KOPT-K1 (cell line): Measurements from ENCODE around the gene SNRK.

ENCODE experiments used
- H3K27ac ChIP-seq: fragments of 200-600 bp; sonication (generic); 2 replicates; pipeline ENCODE4 v1.5.1; 2016; ENCODE audit warnings: antibody characterized with exemption, mild to moderate bottlenecking, low read depth, low read length; ENCODE audit not compliant: poor library complexity, severe bottlenecking
- H3K36me3 ChIP-seq: fragments of 200-600 bp; sonication (generic); 2 replicates; pipeline ENCODE4 v1.5.1; 2017; ENCODE audit warnings: antibody characterized with exemption, mild to moderate bottlenecking, low read length, moderate library complexity; ENCODE audit not compliant: insufficient read depth
- H3K9me3 ChIP-seq: fragments of 200-600 bp; sonication (generic); 2 replicates; pipeline ENCODE4 v1.5.1; 2017; ENCODE audit warnings: antibody characterized with exemption, low read length, mild to moderate bottlenecking; ENCODE audit not compliant: insufficient read depth, poor library complexity, severe bottlenecking

The SNRK gene

GRCh38 chr3:43335799-43336198 is 49.5 kb downstream of the SNRK start:
- H3K9me3 ChIP-seq, result peaks cover 49% of the 10 kb centered on the region
- H3K27ac ChIP-seq, result no peak overlapping the region
- peaks cover 86% of the 10 kb centered on the region for H3K36me3 ChIP-seq

GRCh38 chr3:43338295-43338694 is 52.0 kb downstream of the SNRK start:
- Histone ChIP-seq H3K36me3 (peaks cover 93% of the 10 kb centered on the region), H3K27ac (no peak overlapping the region), H3K9me3 (peaks cover 49% of the 10 kb centered on the region)

DNA sequence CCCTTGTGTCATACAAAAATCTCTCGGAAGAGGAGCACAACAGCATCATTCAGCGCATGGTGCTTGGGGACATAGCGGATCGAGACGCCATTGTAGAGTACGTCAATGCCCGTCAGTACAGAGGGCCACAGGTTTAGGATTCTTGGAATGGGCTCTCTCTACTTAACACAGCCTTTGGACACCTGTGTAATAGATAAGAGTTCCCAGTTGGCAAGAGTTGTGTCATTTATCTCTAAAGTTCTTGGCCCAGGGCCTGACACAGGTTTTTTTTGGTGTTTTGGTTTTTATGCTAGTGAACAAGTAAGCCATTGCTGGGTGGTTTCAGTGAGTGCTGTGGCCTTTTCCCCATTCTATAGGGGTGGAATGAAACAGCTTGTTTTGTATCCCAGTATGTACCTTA is 54.1 kb downstream of the SNRK start:
- H3K36me3 ChIP-seq, result peaks cover 95% of the 10 kb centered on the region
- H3K9me3 ChIP-seq, result peaks cover 39% of the 10 kb centered on the region
- H3K27ac ChIP-seq, result no peak overlapping the region

- peaks cover 87% of the 10 kb centered on the region for H3K36me3 ChIP-seq
- H3K27ac ChIP-seq, result no peak overlapping the region
- peaks cover 26% of the 10 kb centered on the region for H3K9me3 ChIP-seq
Observed at GRCh38 chr3:43341788-43342187, 55.4 kb downstream of the SNRK start.

DNA sequence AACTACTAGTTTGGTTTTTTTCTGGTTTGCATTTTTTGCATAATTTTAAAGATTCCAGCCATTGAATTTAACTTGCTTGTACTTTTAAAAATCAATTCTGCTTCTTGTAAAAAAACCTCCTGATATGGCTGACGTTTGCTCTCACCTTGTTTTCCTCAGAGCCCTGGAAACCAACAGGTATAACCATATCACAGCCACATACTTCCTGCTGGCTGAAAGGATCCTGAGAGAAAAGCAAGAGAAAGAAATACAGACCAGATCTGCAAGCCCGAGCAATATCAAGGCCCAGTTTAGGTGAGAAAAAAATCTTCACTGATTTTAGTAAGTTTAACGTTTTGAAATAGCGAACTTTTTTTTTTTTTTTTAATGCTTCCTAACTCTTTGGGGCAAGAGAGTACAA is 56.8 kb downstream of the SNRK start:
- H3K9me3 ChIP-seq, result peaks cover 12% of the 10 kb centered on the region
- peaks cover 84% of the 10 kb centered on the region for H3K36me3 ChIP-seq
- H3K27ac ChIP-seq, result no peak overlapping the region

DNA sequence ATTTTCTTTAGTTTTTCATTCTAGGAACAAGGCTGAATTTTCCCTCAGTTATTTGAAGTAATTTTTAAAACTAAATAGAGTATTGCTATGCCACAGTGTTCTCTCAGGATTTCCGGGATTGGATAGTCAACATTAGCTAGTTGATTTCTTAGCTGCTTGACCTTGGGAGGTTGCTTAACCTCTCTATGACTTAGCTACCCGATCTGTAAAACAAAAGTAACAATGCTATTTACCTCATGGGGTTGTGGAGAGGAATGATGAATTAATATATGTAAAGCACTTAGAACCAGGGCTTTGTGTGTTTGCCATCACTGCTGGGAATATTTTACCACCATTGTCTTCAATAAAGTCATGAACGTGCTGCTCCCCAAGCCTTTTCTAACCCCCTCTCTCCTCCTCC is 57.5 kb downstream of the SNRK start:
- peaks cover 6% of the 10 kb centered on the region for H3K9me3 ChIP-seq
- H3K27ac ChIP-seq, result no peak overlapping the region
- H3K36me3 ChIP-seq, result peaks cover 84% of the 10 kb centered on the region

- Histone ChIP-seq H3K36me3 (peaks cover 84% of the 10 kb centered on the region), H3K27ac (no peak overlapping the region), H3K9me3 (no peaks in the 10 kb centered on the region)
Observed at GRCh38 chr3:43344520-43344919, 58.2 kb downstream of the SNRK start.

- Histone ChIP-seq H3K9me3 (no peaks in the 10 kb centered on the region), H3K27ac (no peak overlapping the region), H3K36me3 (peaks cover 87% of the 10 kb centered on the region)
Observed at GRCh38 chr3:43345246-43345645, 58.9 kb downstream of the SNRK start.

GRCh38 chr3:43345877-43346276 is 59.5 kb downstream of the SNRK start:
- Histone ChIP-seq H3K36me3 (peaks cover 85% of the 10 kb centered on the region), H3K9me3 (no peaks in the 10 kb centered on the region), H3K27ac (no peak overlapping the region)

GRCh38 chr3:43346978-43347749 is 60.8 kb downstream of the SNRK start:
- peaks cover 79% of the 10 kb centered on the region for H3K36me3 ChIP-seq
- H3K27ac ChIP-seq, result peak overlapping the region; percentile 56
- H3K9me3 ChIP-seq, result peaks cover 8% of the 10 kb centered on the region

GRCh38 chr3:43347774-43348173 is 61.4 kb downstream of the SNRK start:
- H3K27ac ChIP-seq, result peak overlapping the region; percentile 56
- peaks cover 14% of the 10 kb centered on the region for H3K9me3 ChIP-seq
- H3K36me3 ChIP-seq, result peaks cover 73% of the 10 kb centered on the region

GRCh38 chr3:43348350-43348749 is 62.0 kb downstream of the SNRK start:
- H3K27ac ChIP-seq, result no peak overlapping the region
- peaks cover 68% of the 10 kb centered on the region for H3K36me3 ChIP-seq
- peaks cover 20% of the 10 kb centered on the region for H3K9me3 ChIP-seq

GRCh38 chr3:43348852-43349574 is 62.7 kb downstream of the SNRK start:
- Histone ChIP-seq H3K9me3 (peaks cover 27% of the 10 kb centered on the region), H3K36me3 (peaks cover 66% of the 10 kb centered on the region), H3K27ac (no peak overlapping the region)

- Histone ChIP-seq H3K9me3 (peaks cover 34% of the 10 kb centered on the region), H3K36me3 (peaks cover 61% of the 10 kb centered on the region), H3K27ac (no peak overlapping the region)
Observed at GRCh38 chr3:43349716-43350115, 63.4 kb downstream of the SNRK start.

DNA sequence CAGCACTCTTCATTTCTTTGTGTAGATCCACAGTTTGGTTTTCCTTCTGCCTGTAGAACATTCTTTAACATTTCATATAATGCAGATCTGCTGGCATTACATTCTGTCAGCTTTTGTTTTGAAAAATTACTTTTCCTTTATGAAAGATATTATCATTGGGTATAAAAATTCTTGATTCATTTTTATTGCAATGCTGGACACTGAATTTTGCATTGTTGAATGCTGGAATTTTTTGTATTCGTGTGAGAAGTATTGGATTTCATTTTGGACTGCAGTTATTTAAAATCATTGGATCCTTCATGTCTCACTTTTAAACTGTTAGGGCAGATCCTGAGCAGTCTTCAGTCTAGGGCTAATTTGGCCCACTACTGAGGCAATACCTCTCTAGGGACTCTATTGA is 67.1 kb downstream of the SNRK start:
- Histone ChIP-seq H3K27ac (no peak overlapping the region), H3K36me3 (peaks cover 35% of the 10 kb centered on the region), H3K9me3 (peaks cover 56% of the 10 kb centered on the region)
